ENCODE measurements around the gene TMEM86B. TPM values are rescaled to one million over a fixed set of nuclear protein-coding genes. Genes with fewer than 3 reads are reported as not detected.

TMEM86B gene
- total RNA-seq, 2 experiments from 2014 or later, result 10.4 to 16.0 TPM

- no peak for DNase-seq
- Mint-ChIP-seq H3K27ac (no peak overlapping the region), H3K4me3 (no peak overlapping the region), H3K36me3 (peaks cover 22% of the 10 kb centered on the region), H3K4me1 (peaks cover 17% of the 10 kb centered on the region), H3K27me3 (no peaks in the 10 kb centered on the region), H3K9me3 (ENCODE audit: low read depth) (peaks cover 10% of the 10 kb centered on the region)
- ATAC-seq, result no peak
- CTCF ChIA-PET, result interaction anchor here (1.6 kb wide), 1 partner anchor 37 kb away, joined by 6 read pairs; no protein-coding TSS in a partner anchor
These were observed 36.6 kb upstream of the TMEM86B start for GRCh38 chr19:55265173-55265572.

- Mint-ChIP-seq H3K27me3 (no peaks in the 10 kb centered on the region), H3K4me1 (peaks cover 13% of the 10 kb centered on the region), H3K4me3 (no peak overlapping the region), H3K9me3 (ENCODE audit: low read depth) (peaks cover 10% of the 10 kb centered on the region), H3K27ac (no peak overlapping the region), H3K36me3 (peaks cover 22% of the 10 kb centered on the region)
- DNase-seq, result no peak
- ATAC-seq, result no peak
- CTCF ChIA-PET, result no interaction called here
These were observed 36.0 kb upstream of the TMEM86B start for GRCh38 chr19:55264531-55264930.

GRCh38 chr19:55262359-55262758, 33.8 kb upstream of the TMEM86B start:
- CTCF ChIA-PET, result interaction anchor here (1.2 to 3.7 kb wide), 2 partner anchors 12 to 40 kb away, joined by 3 to 16 read pairs; no protein-coding TSS in a partner anchor
- no peak for DNase-seq
- H3K4me3 Mint-ChIP-seq, result no peak overlapping the region
- no peaks in the 10 kb centered on the region for H3K27me3 Mint-ChIP-seq
- H3K4me1 Mint-ChIP-seq, result peaks cover 12% of the 10 kb centered on the region
- H3K9me3 Mint-ChIP-seq (ENCODE audit: low read depth), result peaks cover 8% of the 10 kb centered on the region
- ATAC-seq, result no peak
- peaks cover 19% of the 10 kb centered on the region for H3K36me3 Mint-ChIP-seq
- peak overlapping the region; percentile 50 for H3K27ac Mint-ChIP-seq

GRCh38 chr19:55261671-55262126, 33.1 kb upstream of the TMEM86B start:
- Mint-ChIP-seq H3K9me3 (ENCODE audit: low read depth) (peaks cover 6% of the 10 kb centered on the region), H3K27me3 (no peaks in the 10 kb centered on the region), H3K36me3 (peaks cover 22% of the 10 kb centered on the region), H3K4me1 (peaks cover 17% of the 10 kb centered on the region), H3K4me3 (no peak overlapping the region), H3K27ac (no peak overlapping the region)
- DNase-seq (no peak), ATAC-seq (no peak)
- CTCF ChIA-PET, result interaction anchor here (1.2 to 3.7 kb wide), 2 partner anchors 11 to 40 kb away, joined by 3 to 16 read pairs; no protein-coding TSS in a partner anchor

- CTCF ChIA-PET, result interaction anchor here (0.8 to 3.7 kb wide), 13 partner anchors 17 to 372 kb away, joined by 3 to 16 read pairs (median 3); partner anchors contain the start of genes HSPBP1, KMT5C, PPP1R12C and TMEM238
- H3K36me3 Mint-ChIP-seq, result peaks cover 35% of the 10 kb centered on the region
- no peaks in the 10 kb centered on the region for H3K9me3 Mint-ChIP-seq (ENCODE audit: low read depth)
- peak overlapping the region; percentile 99 for H3K27ac Mint-ChIP-seq
- H3K4me1 Mint-ChIP-seq, result peaks cover 25% of the 10 kb centered on the region
- H3K27me3 Mint-ChIP-seq, result no peaks in the 10 kb centered on the region
- DNase-seq, result no peak
- no peak for ATAC-seq
- H3K4me3 Mint-ChIP-seq, result peak overlapping the region; percentile 91
These were observed 31.1 kb upstream of the TMEM86B start for GRCh38 chr19:55259540-55260210.

- peaks cover 39% of the 10 kb centered on the region for H3K36me3 Mint-ChIP-seq
- DNase-seq, result peak; percentile 96
These were observed 30.4 kb upstream of the TMEM86B start, which contains the start of gene PPP6R1 for GRCh38 chr19:55258828-55259539. TSS of gene PPP6R1 (minus strand) at chr19:55259017. CDS start at chr19:55247103, 11,914 bp downstream.

GRCh38 chr19:55258476-55258827, 29.9 kb upstream of the TMEM86B start:
- H3K36me3 Mint-ChIP-seq, result peaks cover 45% of the 10 kb centered on the region
- H3K9me3 Mint-ChIP-seq (ENCODE audit: low read depth), result no peaks in the 10 kb centered on the region
- ATAC-seq (peak; percentile 18), DNase-seq (no peak)
- CTCF ChIA-PET, result interaction anchor here (1.0 to 2.0 kb wide), 8 partner anchors 18 to 245 kb away, joined by 3 to 7 read pairs (median 3); partner anchors contain the start of genes KMT5C and PPP1R12C
- H3K4me3 Mint-ChIP-seq, result peak overlapping the region; percentile 99
- peak overlapping the region; percentile 99 for H3K27ac Mint-ChIP-seq
- H3K4me1 Mint-ChIP-seq, result peaks cover 33% of the 10 kb centered on the region
- no peaks in the 10 kb centered on the region for H3K27me3 Mint-ChIP-seq

More at GRCh38 chr19:55258828-55259539, 30.4 kb upstream of the TMEM86B start, which contains the start of gene PPP6R1:
- ATAC-seq, result peak; percentile 81
- peak within 1 kb of the TSS; percentile 99 for H3K4me3 Mint-ChIP-seq
- peaks cover 27% of the 10 kb centered on the region for H3K4me1 Mint-ChIP-seq
- H3K27ac Mint-ChIP-seq, result peak within 1 kb of the TSS; percentile 100
- no peaks in the 10 kb centered on the region for H3K27me3 Mint-ChIP-seq
- H3K9me3 Mint-ChIP-seq (ENCODE audit: low read depth), result no peaks in the 10 kb centered on the region
- CTCF ChIA-PET, result interaction anchor here (1.0 to 3.7 kb wide), 12 partner anchors 17 to 373 kb away, joined by 3 to 16 read pairs (median 4); partner anchors contain the start of genes HSPBP1, KMT5C and TMEM238

GRCh38 chr19:55257461-55258420, 29.2 kb upstream of the TMEM86B start:
- Mint-ChIP-seq H3K4me1 (peaks cover 40% of the 10 kb centered on the region), H3K4me3 (peak overlapping the region; percentile 99), H3K9me3 (ENCODE audit: low read depth) (no peaks in the 10 kb centered on the region), H3K27ac (peak overlapping the region; percentile 100), H3K36me3 (peaks cover 44% of the 10 kb centered on the region), H3K27me3 (no peaks in the 10 kb centered on the region)
- CTCF ChIA-PET, result interaction anchor here (0.8 to 4.7 kb wide), 8 partner anchors 20 to 375 kb away, joined by 3 to 30 read pairs (median 4); partner anchors contain the start of genes PPP1R12C and TMEM238
- peak; percentile 59 for DNase-seq
- ATAC-seq, result no peak

- peaks cover 41% of the 10 kb centered on the region for H3K36me3 Mint-ChIP-seq
- CTCF ChIA-PET, result interaction anchor here (0.9 to 4.7 kb wide), 11 partner anchors 20 to 376 kb away, joined by 3 to 30 read pairs (median 4); partner anchors contain the start of genes KMT5C, PPP1R12C and TMEM238
- peaks cover 49% of the 10 kb centered on the region for H3K4me1 Mint-ChIP-seq
- ATAC-seq, result no peak
- H3K4me3 Mint-ChIP-seq, result peak overlapping the region; percentile 99
- no peaks in the 10 kb centered on the region for H3K9me3 Mint-ChIP-seq (ENCODE audit: low read depth)
- peak; percentile 48 for DNase-seq
- peak overlapping the region; percentile 100 for H3K27ac Mint-ChIP-seq
- H3K27me3 Mint-ChIP-seq, result no peaks in the 10 kb centered on the region
These were observed 28.2 kb upstream of the TMEM86B start for GRCh38 chr19:55256562-55257460.

- Mint-ChIP-seq H3K9me3 (ENCODE audit: low read depth) (no peaks in the 10 kb centered on the region), H3K27ac (peak overlapping the region; percentile 100), H3K4me3 (peak overlapping the region; percentile 99), H3K36me3 (peaks cover 47% of the 10 kb centered on the region), H3K4me1 (peaks cover 58% of the 10 kb centered on the region), H3K27me3 (no peaks in the 10 kb centered on the region)
- DNase-seq, result peak; percentile 81
- CTCF ChIA-PET, result interaction anchor here (1.0 to 4.7 kb wide), 14 partner anchors 15 to 377 kb away, joined by 3 to 30 read pairs (median 5); partner anchors contain the start of genes KMT5C, TMEM238 and ZNF865
- ATAC-seq, result no peak
These were observed 27.3 kb upstream of the TMEM86B start for GRCh38 chr19:55255618-55256423.

GRCh38 chr19:55254625-55254977, 26.0 kb upstream of the TMEM86B start:
- H3K36me3 Mint-ChIP-seq, result peaks cover 52% of the 10 kb centered on the region

More at GRCh38 chr19:55254625-55254977, 26.0 kb upstream of the TMEM86B start:
- DNase-seq (no peak), ATAC-seq (no peak)
- peaks cover 56% of the 10 kb centered on the region for H3K4me1 Mint-ChIP-seq
- peak overlapping the region; percentile 99 for H3K4me3 Mint-ChIP-seq
- no peaks in the 10 kb centered on the region for H3K9me3 Mint-ChIP-seq (ENCODE audit: low read depth)
- peak overlapping the region; percentile 100 for H3K27ac Mint-ChIP-seq
- no peaks in the 10 kb centered on the region for H3K27me3 Mint-ChIP-seq
- CTCF ChIA-PET, result interaction anchor here (0.7 to 4.7 kb wide), 20 partner anchors 19 to 378 kb away, joined by 3 to 30 read pairs (median 4); partner anchors contain the start of genes DNAAF3, FIZ1, HSPBP1 and ISOC2
